Measurements from ENCODE around the gene HAS3. TPM values are rescaled to one million over a fixed set of nuclear protein-coding genes. Genes with fewer than 3 reads are reported as not detected.

The HAS3 gene
- total and polyA plus RNA-seq, 2 donors (not counting 3 experiments of a cell fraction or from before 2014, with no cell fraction given): 1.5 to 1.8 TPM

DNA sequence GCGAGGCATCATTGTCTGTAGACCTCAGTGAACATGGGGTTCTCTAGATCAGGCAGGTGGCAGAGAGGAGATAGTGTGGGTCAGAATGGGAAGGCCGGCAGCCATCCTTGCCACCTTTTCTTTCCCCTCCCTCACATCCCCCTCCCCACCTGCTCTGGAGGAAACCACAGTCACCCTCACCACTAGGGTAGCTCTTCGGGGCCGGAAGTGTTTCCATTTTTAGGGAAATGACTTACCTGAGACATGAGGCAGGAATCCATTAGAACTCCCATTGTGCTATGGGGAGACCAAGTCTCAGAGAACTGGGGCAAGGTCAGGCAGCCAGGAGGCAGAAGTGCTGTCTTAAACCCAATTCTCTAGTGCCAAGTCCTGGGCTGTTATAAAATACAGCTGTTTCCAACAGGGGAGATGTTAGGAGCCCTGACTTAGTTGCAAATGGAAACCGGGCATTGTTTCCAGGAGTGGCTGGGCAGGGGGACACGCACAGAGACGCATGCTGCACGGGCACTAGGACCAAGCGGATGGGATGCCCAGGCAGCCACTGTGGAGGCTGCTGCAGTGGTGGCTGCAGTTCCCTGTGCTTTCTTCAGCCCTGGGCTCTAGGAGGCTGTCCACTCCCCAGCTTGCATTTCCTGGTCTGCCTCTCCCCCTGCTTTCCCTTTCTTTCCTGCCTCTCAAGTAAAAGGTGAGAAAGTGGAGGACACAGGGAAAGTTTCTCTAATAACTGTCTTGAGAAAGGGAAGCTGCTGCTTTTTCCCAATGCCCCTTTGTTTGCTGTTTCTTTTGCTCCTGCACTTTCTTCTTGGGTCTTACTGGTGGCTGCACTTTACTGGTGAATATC, 2.8 kb downstream of the HAS3 start:
- no peak for DNase-seq (ENCODE audit: low read depth, low spot score)
- Histone ChIP-seq H3K4me2 (ENCODE audit: insufficient read depth, low read length) (peak overlapping the region; percentile 50), H3K36me3 (ENCODE audit: control insufficient read depth in 2 of 2, extremely low read depth in 1 of 2, insufficient read depth in 2 of 2, low read length in 2 of 2) (peaks cover 0 to 3% of the 10 kb centered on the region in 2 experiments), H3K4me1 (ENCODE audit: control insufficient read depth, extremely low read depth, insufficient read depth, low read length) (peaks cover 24% of the 10 kb centered on the region), H3K4me3 (replicated peaks in 1 of 3; ENCODE audit: insufficient read depth in 1 of 3, low read depth in 1 of 3, low read length in 3 of 3) (no peak overlapping the region), H3K27ac (ENCODE audit: insufficient read depth, low read depth, low read length) (no peak overlapping the region), H3K9me1 (replicated peaks; ENCODE audit: control insufficient read depth, extremely low read depth, insufficient read depth, low read length) (no peaks in the 10 kb centered on the region), H3K9ac (replicated peaks; ENCODE audit: extremely low read depth, insufficient read depth, low read length) (no peak overlapping the region), H3K27me3 (ENCODE audit: control insufficient read depth in 2 of 2, insufficient read depth in 2 of 2, low read length in 2 of 2) (no peaks in the 10 kb centered on the region), H3K9me3 (replicated peaks; ENCODE audit: control insufficient read depth, insufficient read depth, low read length) (no peaks in the 10 kb centered on the region), H3K79me2 (ENCODE audit: control insufficient read depth, insufficient read depth, low read length) (no peaks in the 10 kb centered on the region), H4K20me1 (replicated peaks; ENCODE audit: control insufficient read depth, extremely low read depth, insufficient read depth, low read length) (no peaks in the 10 kb centered on the region), H2AFZ (ENCODE audit: low read depth, low read length) (no peak overlapping the region)
- CTCF ChIA-PET: interaction anchor here (1.2 to 2.9 kb wide), 6 partner anchors 9 to 261 kb away, joined by 3 to 13 read pairs (median 5); no protein-coding TSS in a partner anchor
- POLR2A ChIA-PET: interaction anchor here (0.6 kb wide), 1 partner anchor 195 kb away, joined by 7 read pairs; no protein-coding TSS in a partner anchor
- FAIRE-seq: no peak
- TF ChIP-seq EZH2 (IDR thresholded peaks at IDR 0.05; ENCODE audit: borderline replicate concordance, low read depth, low read length, severe bottlenecking) (no peak), FOS (IDR thresholded peaks at IDR 0.05; ENCODE audit: borderline replicate concordance, insufficient read depth, low read length) (no peak), POLR2AphosphoS5 (IDR thresholded peaks at IDR 0.05; ENCODE audit: insufficient read depth, low read depth, low read length) (no peak), POLR2A (IDR thresholded peaks at IDR 0.05; ENCODE audit: low read depth, low read length) (no peak), MYC (IDR thresholded peaks at IDR 0.05; ENCODE audit: low read depth, low read length) (no peak), GATA2 (IDR thresholded peaks at IDR 0.05; ENCODE audit: insufficient read depth, insufficient read length, low read depth, low read length) (no peak), JUN (IDR thresholded peaks at IDR 0.05; ENCODE audit: borderline replicate concordance, insufficient read depth, insufficient read length, low read depth) (no peak)
- TF ChIP-seq, protein P1, sequence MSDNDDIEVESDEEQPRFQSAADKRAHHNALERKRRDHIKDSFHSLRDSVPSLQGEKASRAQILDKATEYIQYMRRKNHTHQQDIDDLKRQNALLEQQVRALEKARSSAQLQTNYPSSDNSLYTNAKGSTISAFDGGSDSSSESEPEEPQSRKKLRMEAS (IDR thresholded peaks at IDR 0.05; ENCODE audit: insufficient read depth, insufficient read length): no peak
- TF ChIP-seq, protein P2, sequence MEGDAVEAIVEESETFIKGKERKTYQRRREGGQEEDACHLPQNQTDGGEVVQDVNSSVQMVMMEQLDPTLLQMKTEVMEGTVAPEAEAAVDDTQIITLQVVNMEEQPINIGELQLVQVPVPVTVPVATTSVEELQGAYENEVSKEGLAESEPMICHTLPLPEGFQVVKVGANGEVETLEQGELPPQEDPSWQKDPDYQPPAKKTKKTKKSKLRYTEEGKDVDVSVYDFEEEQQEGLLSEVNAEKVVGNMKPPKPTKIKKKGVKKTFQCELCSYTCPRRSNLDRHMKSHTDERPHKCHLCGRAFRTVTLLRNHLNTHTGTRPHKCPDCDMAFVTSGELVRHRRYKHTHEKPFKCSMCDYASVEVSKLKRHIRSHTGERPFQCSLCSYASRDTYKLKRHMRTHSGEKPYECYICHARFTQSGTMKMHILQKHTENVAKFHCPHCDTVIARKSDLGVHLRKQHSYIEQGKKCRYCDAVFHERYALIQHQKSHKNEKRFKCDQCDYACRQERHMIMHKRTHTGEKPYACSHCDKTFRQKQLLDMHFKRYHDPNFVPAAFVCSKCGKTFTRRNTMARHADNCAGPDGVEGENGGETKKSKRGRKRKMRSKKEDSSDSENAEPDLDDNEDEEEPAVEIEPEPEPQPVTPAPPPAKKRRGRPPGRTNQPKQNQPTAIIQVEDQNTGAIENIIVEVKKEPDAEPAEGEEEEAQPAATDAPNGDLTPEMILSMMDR (IDR thresholded peaks at IDR 0.05; ENCODE audit: extremely low read depth in 1 of 2, insufficient read depth in 1 of 2, low read depth in 1 of 2, low read length in 2 of 2): no peak
- no TSS peak for BruUV-seq (replicated peaks)
- intact Hi-C loops (cut with micrococcal nuclease): loop anchor here (5.0 kb wide), 1 partner anchor 116 kb away; no protein-coding TSS in a partner anchor
- dilution Hi-C loops (cut with MboI; ENCODE audit: extremely low pct_ligation_motif_present, low sequenced_read_pairs): no loop called here
